B cell (primary cell): ENCODE results near the gene ETS1.

Experiments
- EZH2 ChIP-seq: IDR thresholded peaks from 2 replicates; pipeline ENCODE4 v1.6.1; 2012; ENCODE audit warnings: borderline replicate concordance, low read depth, mild to moderate bottlenecking, moderate library complexity, low read length; ENCODE audit not compliant: insufficient read depth, poor library complexity, severe bottlenecking
- TF ChIP-seq, protein P1 (sequence below): fragments of 200-600 bp; IDR thresholded peaks from one replicate; pipeline ENCODE4 v1.8.0; 2022; ENCODE audit warnings: antibody characterized with exemption, mild to moderate bottlenecking

DNA sequence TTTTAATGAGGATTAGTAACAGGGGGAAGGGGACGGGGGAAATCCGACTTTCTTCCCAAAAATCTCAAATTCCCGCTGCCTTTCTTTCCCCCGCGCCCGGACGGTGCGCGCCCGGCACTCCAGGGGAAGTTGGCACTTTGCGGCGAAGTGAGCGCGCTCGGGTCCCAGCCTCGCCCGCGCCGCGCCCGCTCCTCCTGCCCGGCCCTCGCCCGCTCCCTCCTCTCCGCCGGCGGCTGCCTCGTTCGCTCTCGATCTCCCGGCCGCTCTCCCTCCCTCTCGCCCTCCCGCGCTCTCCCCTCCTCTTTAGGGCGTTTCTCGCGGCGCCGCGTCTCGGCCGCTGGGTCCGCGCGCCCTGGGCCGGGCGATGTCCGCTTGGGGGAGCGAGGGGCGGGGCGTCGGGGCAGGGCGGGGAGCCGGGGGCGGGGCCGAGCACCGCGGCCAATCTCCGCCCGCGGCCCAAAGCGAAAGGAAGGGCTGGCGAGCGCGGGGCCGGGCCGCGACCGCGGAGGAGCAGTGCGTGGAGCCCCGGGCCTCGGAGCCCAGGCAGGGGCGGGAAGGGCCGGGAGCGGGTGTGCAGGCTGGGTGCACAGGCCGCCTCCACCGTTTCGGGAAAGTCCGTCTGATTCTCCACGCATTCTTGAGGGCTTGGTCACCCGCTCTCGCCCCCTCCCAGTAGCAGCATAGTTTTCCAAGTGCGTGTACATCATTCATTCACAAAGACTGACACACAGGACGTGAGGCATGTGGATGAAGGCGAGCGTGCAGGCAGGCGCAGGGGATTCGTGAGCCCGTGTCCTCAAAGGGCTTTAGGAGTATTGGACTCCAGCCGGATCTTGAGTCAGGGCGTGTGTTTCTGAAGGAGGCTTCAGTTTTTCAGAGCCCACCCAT, 65.1 kb downstream of the ETS1 start:
- TF ChIP-seq, protein P1, sequence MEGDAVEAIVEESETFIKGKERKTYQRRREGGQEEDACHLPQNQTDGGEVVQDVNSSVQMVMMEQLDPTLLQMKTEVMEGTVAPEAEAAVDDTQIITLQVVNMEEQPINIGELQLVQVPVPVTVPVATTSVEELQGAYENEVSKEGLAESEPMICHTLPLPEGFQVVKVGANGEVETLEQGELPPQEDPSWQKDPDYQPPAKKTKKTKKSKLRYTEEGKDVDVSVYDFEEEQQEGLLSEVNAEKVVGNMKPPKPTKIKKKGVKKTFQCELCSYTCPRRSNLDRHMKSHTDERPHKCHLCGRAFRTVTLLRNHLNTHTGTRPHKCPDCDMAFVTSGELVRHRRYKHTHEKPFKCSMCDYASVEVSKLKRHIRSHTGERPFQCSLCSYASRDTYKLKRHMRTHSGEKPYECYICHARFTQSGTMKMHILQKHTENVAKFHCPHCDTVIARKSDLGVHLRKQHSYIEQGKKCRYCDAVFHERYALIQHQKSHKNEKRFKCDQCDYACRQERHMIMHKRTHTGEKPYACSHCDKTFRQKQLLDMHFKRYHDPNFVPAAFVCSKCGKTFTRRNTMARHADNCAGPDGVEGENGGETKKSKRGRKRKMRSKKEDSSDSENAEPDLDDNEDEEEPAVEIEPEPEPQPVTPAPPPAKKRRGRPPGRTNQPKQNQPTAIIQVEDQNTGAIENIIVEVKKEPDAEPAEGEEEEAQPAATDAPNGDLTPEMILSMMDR = no peak
- TF ChIP-seq EZH2 = no peak
